Hematopoietic multipotent progenitor cell treated with erythropoietin and hydrocortisone succinate and interleukin-3 and kit ligand, for 15 days (in vitro differentiated cells): ENCODE results near the gene GNE.

Experiments used
- DNase-seq: peaks from one replicate; pipeline ENCODE4 v3.0.0-alpha.2; 2015; ENCODE audit warnings: low spot score

GNE gene

GRCh38 chr9:36169166-36169565, 89.1 kb downstream of the GNE start, which contains the start of gene CCIN:
Gene CCIN (plus strand): TSS chr9:36169388. CDS start chr9:36169503, 115 bp downstream.
- no peak for DNase-seq

GRCh38 chr9:36166168-36166927, 91.9 kb downstream of the GNE start:
- peak; percentile 74 for DNase-seq

- DNase-seq: no peak
Measured at GRCh38 chr9:36165826-36166167, 92.5 kb downstream of the GNE start.

- no peak for DNase-seq
Measured at GRCh38 chr9:36164989-36165388, 93.3 kb downstream of the GNE start.
